Karpas-422 (cell line): ENCODE measurements around the gene SNX11. TPM values are rescaled to one million over a fixed set of nuclear protein-coding genes. Genes with fewer than 3 reads are reported as not detected.

Source experiments
- DNase-seq: peaks from one replicate; pipeline ENCODE4 v3.0.0-alpha.2; 2015
- H2AFZ ChIP-seq: fragments of 200-600 bp; sonication (generic); 2 replicates; pipeline ENCODE4 v1.6.1; 2014; ENCODE audit warnings: antibody characterized with exemption, low read length, mixed read lengths
- H3K27ac ChIP-seq: fragments of 200-600 bp; sonication (generic); 2 replicates; pipeline ENCODE4 v1.5.1; 2014; ENCODE audit warnings: mild to moderate bottlenecking, low read length, moderate library complexity
- H3K27me3 ChIP-seq: fragments of 200-600 bp; sonication (generic); 2 replicates; pipeline ENCODE4 v1.6.1; 2014; ENCODE audit warnings: low read length, mixed read lengths
- H3K36me3 ChIP-seq: fragments of 200-600 bp; sonication (generic); 2 replicates; pipeline ENCODE4 v1.6.1; 2014; ENCODE audit warnings: low read length, mixed read lengths; ENCODE audit not compliant: insufficient read depth
- H3K4me1 ChIP-seq: fragments of 200-600 bp; sonication (generic); 2 replicates; pipeline ENCODE4 v1.6.1; 2014; ENCODE audit warnings: mild to moderate bottlenecking, low read length, mixed read lengths
- H3K4me2 ChIP-seq: fragments of 200-600 bp; sonication (generic); 2 replicates; pipeline ENCODE4 v1.6.1; 2014; ENCODE audit warnings: low read length, low read depth, mild to moderate bottlenecking; ENCODE audit not compliant: poor library complexity, severe bottlenecking
- H3K4me3 ChIP-seq: fragments of 200-600 bp; sonication (generic); 2 replicates; pipeline ENCODE4 v1.5.1; 2014; ENCODE audit warnings: mild to moderate bottlenecking, antibody characterized with exemption, low read length, mixed read lengths
- H3K79me2 ChIP-seq: fragments of 200-600 bp; sonication (generic); 2 replicates; pipeline ENCODE4 v1.6.1; 2014; ENCODE audit warnings: mild to moderate bottlenecking, low read length, mixed read lengths
- H3K9ac ChIP-seq: fragments of 200-600 bp; sonication (generic); 2 replicates; pipeline ENCODE4 v1.6.0; 2014; ENCODE audit warnings: low read length
- H3K9me2 ChIP-seq: fragments of 200-600 bp; sonication (generic), shearing (Covaris generic); replicated peaks from 2 replicates; pipeline ENCODE4 v1.6.0; 2014; ENCODE audit warnings: mild to moderate bottlenecking, low read length, moderate library complexity; ENCODE audit not compliant: insufficient read depth
- H3K9me3 ChIP-seq: fragments of 300-700, 200-600 bp; sonication (generic); 2 replicates; pipeline ENCODE4 v1.6.1; 2014; ENCODE audit warnings: low read length, mixed read lengths
- H4K20me1 ChIP-seq: fragments of 200-600 bp; sonication (generic); 2 replicates; pipeline ENCODE4 v1.6.1; 2014; ENCODE audit warnings: mild to moderate bottlenecking, antibody characterized with exemption, low read length, low read depth; ENCODE audit not compliant: insufficient read depth
- total RNA-seq: library from RNA; depleted of rRNA; stranded (reverse); fragments of >200 nt; shearing (Covaris generic); gene quantifications from 2 replicates; pipeline ENCODE4 v1.2.3, GENCODE V29; 2014; ENCODE audit warnings: low replicate concordance

SNX11 gene
- total RNA-seq, 1 experiment from 2014 or later = 16.4 TPM

DNA sequence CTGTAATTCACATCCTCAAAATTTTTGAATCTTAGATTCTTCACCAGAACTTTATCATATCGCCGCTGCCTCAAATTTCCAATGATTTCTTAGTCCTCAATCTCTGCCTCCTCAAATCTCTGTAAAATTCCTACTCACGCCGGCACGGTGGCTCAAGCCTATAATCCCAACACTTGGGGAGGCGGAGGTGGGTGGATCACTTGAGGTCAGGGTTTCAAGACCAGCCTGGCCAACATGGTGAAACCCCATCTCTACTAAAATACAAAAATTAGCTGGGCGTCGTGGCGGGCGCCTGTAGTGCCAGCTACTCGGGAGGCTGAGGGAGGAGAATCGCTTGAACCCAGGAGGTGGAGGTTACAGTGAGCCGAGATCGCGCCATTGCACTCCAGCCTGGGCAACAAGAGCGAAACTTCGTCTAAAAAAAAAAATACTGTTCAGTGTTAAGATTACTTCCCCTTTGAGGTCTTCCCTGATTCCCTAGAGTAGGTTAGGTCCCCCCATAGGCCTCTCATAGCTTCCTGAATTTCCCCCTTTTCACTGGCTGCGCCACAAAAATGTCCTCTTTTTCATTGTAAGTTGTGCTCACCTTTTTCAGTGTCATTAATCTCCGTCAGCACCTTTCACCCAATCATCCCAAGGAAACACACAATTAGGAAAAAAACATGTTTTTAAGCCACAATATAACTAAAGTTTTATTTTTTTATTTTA is 5.4 kb upstream of the SNX11 start:
- Histone ChIP-seq H3K27me3 (no peaks in the 10 kb centered on the region), H3K4me2 (peak overlapping the region; percentile 99), H3K79me2 (peaks cover 40% of the 10 kb centered on the region), H3K27ac (no peak overlapping the region), H4K20me1 (0 out of 2 replicates have a peak, but pooled peaks cover 3% of the 10 kb centered on the region), H3K36me3 (no peaks in the 10 kb centered on the region), H3K9ac (peak overlapping the region; percentile 92), H3K9me3 (peaks cover 5% of the 10 kb centered on the region; the same call in 1 of the 2 replicates), H3K9me2 (no peaks in the 10 kb centered on the region), H2AFZ (peak overlapping the region; percentile 69; the same call in 1 of the 2 replicates), H3K4me1 (peaks cover 29% of the 10 kb centered on the region), H3K4me3 (no peak overlapping the region)
- DNase-seq = no peak

DNA sequence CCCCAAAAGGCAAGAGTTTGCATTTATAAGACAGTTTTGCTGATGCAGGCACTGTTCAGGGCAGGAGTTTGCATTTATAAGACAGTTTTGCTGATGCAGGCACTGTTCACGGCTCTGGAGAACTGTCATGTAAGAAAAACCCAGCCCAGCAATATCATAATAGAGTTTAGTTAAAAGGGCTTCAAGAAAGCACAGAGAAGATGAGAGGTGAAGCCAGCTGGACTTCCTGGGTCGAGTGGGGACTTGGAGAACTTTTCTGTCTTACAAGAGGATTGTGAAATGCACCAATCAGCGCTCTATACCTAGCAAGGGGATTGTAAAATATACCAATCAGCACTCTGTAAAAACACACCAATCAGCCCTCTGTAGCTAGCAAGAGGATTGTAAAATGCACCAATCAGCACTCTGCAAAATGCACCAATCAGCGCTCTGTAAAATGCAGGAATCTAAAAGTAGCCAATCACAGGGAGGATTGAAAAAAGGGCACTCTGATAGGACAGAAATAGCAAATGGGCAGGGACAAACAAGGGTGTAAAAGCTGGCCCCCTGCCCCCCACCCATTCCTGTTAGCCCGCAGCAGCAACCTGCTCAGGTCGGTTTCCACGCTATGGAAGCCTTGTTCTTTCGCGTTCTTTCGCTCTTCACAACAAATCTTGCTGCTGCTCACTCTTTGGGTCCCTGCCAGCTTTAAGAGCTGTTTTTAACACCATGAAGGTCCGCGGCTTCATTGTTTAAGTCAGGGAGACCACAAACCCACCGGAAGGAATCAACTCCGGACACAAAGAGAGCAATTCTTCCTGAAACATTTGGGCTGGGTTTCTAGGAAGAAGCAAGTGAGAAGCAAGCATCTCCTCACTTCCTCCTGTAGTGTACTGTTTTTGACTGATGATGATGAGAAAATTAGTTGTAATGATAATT is 4.5 kb upstream of the SNX11 start:
- H3K9me2 ChIP-seq = no peaks in the 10 kb centered on the region
- H3K4me2 ChIP-seq = no peak overlapping the region
- 0 out of 2 replicates have a peak, but pooled peaks cover 3% of the 10 kb centered on the region for H4K20me1 ChIP-seq
- no peak overlapping the region for H2AFZ ChIP-seq
- no peak overlapping the region for H3K9ac ChIP-seq
- no peak overlapping the region for H3K27ac ChIP-seq
- H3K79me2 ChIP-seq = peaks cover 35% of the 10 kb centered on the region
- H3K4me1 ChIP-seq = peaks cover 22% of the 10 kb centered on the region
- peaks cover 5% of the 10 kb centered on the region; the same call in 1 of the 2 replicates for H3K9me3 ChIP-seq
- H3K36me3 ChIP-seq = no peaks in the 10 kb centered on the region
- DNase-seq = peak; percentile 65
- H3K27me3 ChIP-seq = no peaks in the 10 kb centered on the region
- H3K4me3 ChIP-seq = no peak overlapping the region

GRCh38 chr17:48104440-48104839 is 3.1 kb upstream of the SNX11 start:
- Histone ChIP-seq H3K27me3 (no peaks in the 10 kb centered on the region), H3K4me3 (no peak overlapping the region), H3K27ac (no peak overlapping the region), H3K9me2 (no peaks in the 10 kb centered on the region), H3K4me2 (no peak overlapping the region), H2AFZ (no peak overlapping the region), H3K9me3 (peaks cover 5% of the 10 kb centered on the region; the same call in 1 of the 2 replicates), H3K4me1 (peaks cover 28% of the 10 kb centered on the region), H3K36me3 (no peaks in the 10 kb centered on the region), H3K9ac (no peak overlapping the region), H3K79me2 (peaks cover 34% of the 10 kb centered on the region), H4K20me1 (0 out of 2 replicates have a peak, but pooled peaks cover 3% of the 10 kb centered on the region)
- DNase-seq = no peak

DNA sequence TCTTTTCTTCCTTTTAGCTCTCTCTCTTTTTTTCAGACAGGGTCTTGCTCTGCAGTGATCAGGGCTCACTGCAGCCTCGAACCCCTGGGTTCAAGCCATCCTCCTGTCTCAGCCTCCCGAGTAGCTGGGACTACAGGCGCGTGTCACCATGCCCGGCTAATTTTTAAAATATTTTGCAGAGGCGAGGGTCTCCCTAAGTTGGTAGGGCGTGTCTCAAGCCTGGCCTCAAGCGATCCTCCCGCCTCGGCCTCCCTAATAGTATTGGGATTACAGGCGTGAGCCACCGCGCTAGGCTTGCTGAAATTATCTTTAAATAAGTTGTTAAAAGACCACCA is 797 bp upstream of the SNX11 start:
- H3K4me1 ChIP-seq = peaks cover 39% of the 10 kb centered on the region
- peak overlapping the region; percentile 99 for H2AFZ ChIP-seq
- peak overlapping the region; percentile 70 for H3K4me2 ChIP-seq
- peaks cover 39% of the 10 kb centered on the region for H3K79me2 ChIP-seq
- no peak overlapping the region for H3K27ac ChIP-seq
- peaks cover 5% of the 10 kb centered on the region; the same call in 1 of the 2 replicates for H3K9me3 ChIP-seq
- no peaks in the 10 kb centered on the region for H3K9me2 ChIP-seq
- H3K36me3 ChIP-seq = no peaks in the 10 kb centered on the region
- peak overlapping the region; percentile 88 for H3K9ac ChIP-seq
- peak overlapping the region; percentile 79 for H3K4me3 ChIP-seq
- no peaks in the 10 kb centered on the region for H3K27me3 ChIP-seq
- no peaks in the 10 kb centered on the region for H4K20me1 ChIP-seq
- DNase-seq = no peak

DNA sequence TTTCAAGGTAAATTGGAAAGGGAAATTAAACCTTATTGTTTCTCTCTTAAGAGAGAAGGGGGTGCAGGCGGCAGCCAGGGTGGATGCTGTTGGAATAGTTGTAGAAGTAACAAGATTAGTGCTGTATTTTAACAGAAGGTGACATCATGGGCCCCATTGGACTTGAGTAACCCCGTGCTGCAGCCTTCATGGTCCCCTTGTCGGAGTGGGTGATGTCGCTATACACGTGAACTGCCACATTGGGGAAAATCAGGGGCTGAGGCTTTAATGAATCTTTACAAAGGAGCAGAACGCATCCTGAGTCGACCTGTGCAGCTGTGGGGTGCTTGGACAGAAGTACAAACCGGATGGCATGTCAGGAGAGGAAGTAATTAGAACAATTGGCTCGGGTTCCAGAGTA is 3.2 kb downstream of the SNX11 start:
- Histone ChIP-seq H3K36me3 (peaks cover 4% of the 10 kb centered on the region; the same call in 1 of the 2 replicates), H3K9me2 (no peaks in the 10 kb centered on the region), H4K20me1 (no peaks in the 10 kb centered on the region), H2AFZ (no peak overlapping the region), H3K4me2 (peak overlapping the region; percentile 57), H3K9me3 (no peaks in the 10 kb centered on the region), H3K27me3 (no peaks in the 10 kb centered on the region), H3K27ac (0 out of 2 replicates have a peak overlapping the region, but pooled peaks have one; percentile 16), H3K79me2 (peaks cover 51% of the 10 kb centered on the region), H3K9ac (no peak overlapping the region), H3K4me1 (peaks cover 37% of the 10 kb centered on the region), H3K4me3 (peak overlapping the region; percentile 27; the same call in 1 of the 2 replicates)
- no peak for DNase-seq

DNA sequence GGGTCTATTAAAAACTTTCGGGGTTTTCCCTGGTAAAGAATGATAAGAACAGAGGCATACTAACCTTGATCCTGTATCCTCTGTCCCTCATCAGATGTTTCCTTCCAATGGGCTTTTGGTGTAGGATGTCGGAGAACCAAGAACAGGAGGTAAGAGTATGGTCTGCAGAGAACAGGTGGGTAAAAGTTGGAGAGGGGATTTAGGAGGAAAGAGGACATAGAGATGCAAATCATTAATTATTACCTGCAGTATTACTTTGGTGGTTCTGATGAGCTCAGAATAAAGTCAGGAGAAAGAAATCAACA is 4.3 kb downstream of the SNX11 start:
- no peak overlapping the region for H3K4me2 ChIP-seq
- H2AFZ ChIP-seq = no peak overlapping the region
- peaks cover 34% of the 10 kb centered on the region for H3K4me1 ChIP-seq
- H3K9me3 ChIP-seq = no peaks in the 10 kb centered on the region
- H3K36me3 ChIP-seq = peaks cover 4% of the 10 kb centered on the region; the same call in 1 of the 2 replicates
- no peak overlapping the region for H3K4me3 ChIP-seq
- no peaks in the 10 kb centered on the region for H4K20me1 ChIP-seq
- peaks cover 51% of the 10 kb centered on the region for H3K79me2 ChIP-seq
- no peaks in the 10 kb centered on the region for H3K27me3 ChIP-seq
- no peak for DNase-seq
- no peaks in the 10 kb centered on the region for H3K9me2 ChIP-seq
- H3K27ac ChIP-seq = no peak overlapping the region
- H3K9ac ChIP-seq = no peak overlapping the region

DNA sequence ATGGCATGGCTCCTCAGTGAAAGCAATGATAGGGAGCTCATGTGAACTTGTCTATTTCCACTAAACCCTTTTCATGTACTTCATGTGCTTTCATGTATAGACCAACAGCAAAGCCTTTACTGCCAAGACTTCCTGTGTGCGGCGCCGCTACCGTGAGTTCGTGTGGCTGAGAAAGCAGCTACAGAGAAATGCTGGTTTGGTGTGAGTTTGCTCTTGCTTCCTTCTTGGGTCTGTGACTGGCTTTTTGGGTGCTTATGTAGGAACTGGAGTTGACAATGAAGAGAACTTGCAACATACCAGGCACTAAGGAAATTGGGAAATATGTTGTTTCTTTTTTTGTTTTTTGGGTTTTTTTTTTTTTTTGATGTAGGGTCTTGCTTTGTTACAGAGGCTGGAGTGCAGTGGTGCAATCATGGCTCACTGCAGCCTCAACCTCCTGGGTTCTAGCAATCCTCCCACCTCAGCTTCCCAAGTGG is 5.7 kb downstream of the SNX11 start:
- peaks cover 32% of the 10 kb centered on the region for H3K4me1 ChIP-seq
- no peak overlapping the region for H2AFZ ChIP-seq
- peaks cover 4% of the 10 kb centered on the region; the same call in 1 of the 2 replicates for H3K36me3 ChIP-seq
- H3K9ac ChIP-seq = no peak overlapping the region
- no peaks in the 10 kb centered on the region for H3K27me3 ChIP-seq
- DNase-seq = peak; percentile 35
- no peak overlapping the region for H3K4me3 ChIP-seq
- H3K4me2 ChIP-seq = no peak overlapping the region
- H4K20me1 ChIP-seq = no peaks in the 10 kb centered on the region
- no peaks in the 10 kb centered on the region for H3K9me2 ChIP-seq
- peaks cover 45% of the 10 kb centered on the region for H3K79me2 ChIP-seq
- H3K9me3 ChIP-seq = no peaks in the 10 kb centered on the region
- no peak overlapping the region for H3K27ac ChIP-seq
